GM23338 (cell line): ENCODE data around the gene CD247. TPM values are rescaled to one million over a fixed set of nuclear protein-coding genes. Genes with fewer than 3 reads are reported as not detected.

Source experiments
- CREB1 ChIP-seq: fragments of 250-450 bp; sonication (Bioruptor Pico); IDR thresholded peaks from 2 replicates; pipeline ENCODE4 v1.5.0; 2020; ENCODE audit warnings: low read depth, mild to moderate bottlenecking, moderate library complexity
- EZH2 ChIP-seq: fragments of 200-600 bp; sonication (generic); IDR thresholded peaks from one replicate; pipeline ENCODE4 v1.8.0; 2017; ENCODE audit warnings: antibody characterized with exemption, mild to moderate bottlenecking, low read depth; ENCODE audit not compliant: unreplicated experiment
- EZH2phosphoT487 ChIP-seq: fragments of 200-600 bp; sonication (generic); IDR thresholded peaks from one replicate; pipeline ENCODE4 v1.8.1; 2018; ENCODE audit warnings: antibody characterized with exemption; ENCODE audit not compliant: unreplicated experiment
- JUNB ChIP-seq: IDR thresholded peaks from one replicate; pipeline ENCODE4 v1.6.1; 2016; ENCODE audit warnings: antibody characterized with exemption; ENCODE audit not compliant: unreplicated experiment
- ZNF114 ChIP-seq: fragments of 250-450 bp; sonication (Bioruptor Pico); IDR thresholded peaks from 2 replicates; pipeline ENCODE4 v1.5.0; 2020; ENCODE audit warnings: mild to moderate bottlenecking, moderate library complexity
- polyA plus RNA-seq: library from polyadenylated mRNA; unstranded; fragments of >200 nt; fragmentation: Nextera tagmentation; extraction: Ambion mirVana; gene quantifications from 2 replicates; pipeline ENCODE4 v1.2.1, GENCODE V29; 2016
- total RNA-seq: library from RNA; depleted of rRNA; stranded (reverse); fragments of >200 nt; shearing (Covaris generic); gene quantifications from 2 replicates; pipeline ENCODE4 v1.2.3, GENCODE V29; 2014
- TF ChIP-seq, protein P1 (sequence below): fragments of 250-450 bp; sonication (Bioruptor Pico); IDR thresholded peaks from 2 replicates; pipeline ENCODE4 v1.5.0; 2020; ENCODE audit warnings: mild to moderate bottlenecking, moderate library complexity
- TF ChIP-seq, protein P2 (sequence below): IDR thresholded peaks from one replicate; pipeline ENCODE4 v1.6.1; 2018; ENCODE audit warnings: antibody characterized with exemption; ENCODE audit not compliant: unreplicated experiment

CD247 gene
- total and polyA plus RNA-seq, 2 experiments from 2014 or later, result 1.2 to 1.4 TPM

DNA sequence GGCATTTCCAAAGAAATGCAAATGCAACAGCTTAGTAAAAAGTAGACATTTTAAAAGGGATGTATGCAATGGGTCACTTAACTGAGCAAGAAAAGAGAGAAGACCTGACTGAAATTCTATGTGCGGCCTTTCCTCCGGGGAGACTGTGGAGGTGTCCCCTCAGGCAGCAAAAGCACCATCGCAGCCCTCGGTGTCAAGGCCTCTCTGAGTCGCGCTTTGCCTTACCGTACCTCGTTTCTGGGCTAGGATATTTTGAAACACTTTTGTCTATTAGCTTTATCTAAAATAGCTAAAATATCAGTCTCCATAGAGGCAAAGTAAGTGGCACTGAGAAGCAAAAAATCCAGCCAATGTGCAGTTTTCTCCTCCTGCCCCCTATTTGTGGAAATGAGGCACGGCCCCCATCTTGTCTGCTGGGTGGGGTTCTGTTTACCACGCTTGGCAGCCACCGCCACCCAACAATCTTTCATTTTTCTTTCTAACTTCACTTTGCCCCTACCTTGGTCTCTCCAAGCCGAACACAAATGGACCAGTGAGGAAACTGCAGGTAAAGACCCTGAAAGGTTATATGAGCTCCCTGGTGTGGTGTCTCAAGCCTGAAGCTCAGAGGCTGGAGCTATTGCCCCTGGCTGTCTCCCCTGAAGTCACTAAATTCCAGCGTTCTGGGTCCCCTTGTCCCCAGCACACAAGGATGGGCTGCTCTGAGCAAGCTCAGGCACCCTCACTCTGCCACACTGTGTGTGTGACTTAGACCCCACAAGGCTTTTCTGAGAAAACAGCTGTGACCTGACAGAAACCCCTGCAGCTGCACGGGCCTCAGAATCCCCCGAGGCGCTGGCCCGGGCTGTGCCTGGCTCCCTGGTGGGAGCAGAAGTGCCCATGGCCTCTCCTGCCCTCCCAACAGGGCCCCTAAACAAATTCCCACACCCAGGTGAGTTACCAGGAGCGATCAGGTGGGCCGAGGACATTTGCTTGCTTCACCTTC, 1.6 kb downstream of the CD247 start (continued):
- TF ChIP-seq, protein P1, sequence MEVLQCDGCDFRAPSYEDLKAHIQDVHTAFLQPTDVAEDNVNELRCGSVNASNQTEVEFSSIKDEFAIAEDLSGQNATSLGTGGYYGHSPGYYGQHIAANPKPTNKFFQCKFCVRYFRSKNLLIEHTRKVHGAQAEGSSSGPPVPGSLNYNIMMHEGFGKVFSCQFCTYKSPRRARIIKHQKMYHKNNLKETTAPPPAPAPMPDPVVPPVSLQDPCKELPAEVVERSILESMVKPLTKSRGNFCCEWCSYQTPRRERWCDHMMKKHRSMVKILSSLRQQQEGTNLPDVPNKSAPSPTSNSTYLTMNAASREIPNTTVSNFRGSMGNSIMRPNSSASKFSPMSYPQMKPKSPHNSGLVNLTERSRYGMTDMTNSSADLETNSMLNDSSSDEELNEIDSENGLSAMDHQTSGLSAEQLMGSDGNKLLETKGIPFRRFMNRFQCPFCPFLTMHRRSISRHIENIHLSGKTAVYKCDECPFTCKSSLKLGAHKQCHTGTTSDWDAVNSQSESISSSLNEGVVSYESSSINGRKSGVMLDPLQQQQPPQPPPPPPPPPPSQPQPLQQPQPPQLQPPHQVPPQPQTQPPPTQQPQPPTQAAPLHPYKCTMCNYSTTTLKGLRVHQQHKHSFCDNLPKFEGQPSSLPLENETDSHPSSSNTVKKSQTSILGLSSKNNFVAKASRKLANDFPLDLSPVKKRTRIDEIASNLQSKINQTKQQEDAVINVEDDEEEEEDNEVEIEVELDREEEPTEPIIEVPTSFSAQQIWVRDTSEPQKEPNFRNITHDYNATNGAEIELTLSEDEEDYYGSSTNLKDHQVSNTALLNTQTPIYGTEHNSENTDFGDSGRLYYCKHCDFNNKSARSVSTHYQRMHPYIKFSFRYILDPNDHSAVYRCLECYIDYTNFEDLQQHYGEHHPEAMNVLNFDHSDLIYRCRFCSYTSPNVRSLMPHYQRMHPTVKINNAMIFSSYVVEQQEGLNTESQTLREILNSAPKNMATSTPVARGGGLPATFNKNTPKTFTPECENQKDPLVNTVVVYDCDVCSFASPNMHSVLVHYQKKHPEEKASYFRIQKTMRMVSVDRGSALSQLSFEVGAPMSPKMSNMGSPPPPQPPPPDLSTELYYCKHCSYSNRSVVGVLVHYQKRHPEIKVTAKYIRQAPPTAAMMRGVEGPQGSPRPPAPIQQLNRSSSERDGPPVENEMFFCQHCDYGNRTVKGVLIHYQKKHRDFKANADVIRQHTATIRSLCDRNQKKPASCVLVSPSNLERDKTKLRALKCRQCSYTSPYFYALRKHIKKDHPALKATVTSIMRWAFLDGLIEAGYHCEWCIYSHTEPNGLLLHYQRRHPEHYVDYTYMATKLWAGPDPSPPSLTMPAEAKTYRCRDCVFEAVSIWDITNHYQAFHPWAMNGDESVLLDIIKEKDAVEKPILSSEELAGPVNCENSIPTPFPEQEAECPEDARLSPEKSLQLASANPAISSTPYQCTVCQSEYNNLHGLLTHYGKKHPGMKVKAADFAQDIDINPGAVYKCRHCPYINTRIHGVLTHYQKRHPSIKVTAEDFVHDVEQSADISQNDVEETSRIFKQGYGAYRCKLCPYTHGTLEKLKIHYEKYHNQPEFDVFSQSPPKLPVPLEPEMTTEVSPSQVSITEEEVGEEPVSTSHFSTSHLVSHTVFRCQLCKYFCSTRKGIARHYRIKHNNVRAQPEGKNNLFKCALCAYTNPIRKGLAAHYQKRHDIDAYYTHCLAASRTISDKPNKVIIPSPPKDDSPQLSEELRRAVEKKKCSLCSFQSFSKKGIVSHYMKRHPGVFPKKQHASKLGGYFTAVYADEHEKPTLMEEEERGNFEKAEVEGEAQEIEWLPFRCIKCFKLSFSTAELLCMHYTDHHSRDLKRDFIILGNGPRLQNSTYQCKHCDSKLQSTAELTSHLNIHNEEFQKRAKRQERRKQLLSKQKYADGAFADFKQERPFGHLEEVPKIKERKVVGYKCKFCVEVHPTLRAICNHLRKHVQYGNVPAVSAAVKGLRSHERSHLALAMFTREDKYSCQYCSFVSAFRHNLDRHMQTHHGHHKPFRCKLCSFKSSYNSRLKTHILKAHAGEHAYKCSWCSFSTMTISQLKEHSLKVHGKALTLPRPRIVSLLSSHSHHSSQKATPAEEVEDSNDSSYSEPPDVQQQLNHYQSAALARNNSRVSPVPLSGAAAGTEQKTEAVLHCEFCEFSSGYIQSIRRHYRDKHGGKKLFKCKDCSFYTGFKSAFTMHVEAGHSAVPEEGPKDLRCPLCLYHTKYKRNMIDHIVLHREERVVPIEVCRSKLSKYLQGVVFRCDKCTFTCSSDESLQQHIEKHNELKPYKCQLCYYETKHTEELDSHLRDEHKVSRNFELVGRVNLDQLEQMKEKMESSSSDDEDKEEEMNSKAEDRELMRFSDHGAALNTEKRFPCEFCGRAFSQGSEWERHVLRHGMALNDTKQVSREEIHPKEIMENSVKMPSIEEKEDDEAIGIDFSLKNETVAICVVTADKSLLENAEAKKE (CRISPR knock-in tag), result no peak
- TF ChIP-seq EZH2phosphoT487, result no peak
- no peak for TF ChIP-seq CREB1
- TF ChIP-seq, protein P2, sequence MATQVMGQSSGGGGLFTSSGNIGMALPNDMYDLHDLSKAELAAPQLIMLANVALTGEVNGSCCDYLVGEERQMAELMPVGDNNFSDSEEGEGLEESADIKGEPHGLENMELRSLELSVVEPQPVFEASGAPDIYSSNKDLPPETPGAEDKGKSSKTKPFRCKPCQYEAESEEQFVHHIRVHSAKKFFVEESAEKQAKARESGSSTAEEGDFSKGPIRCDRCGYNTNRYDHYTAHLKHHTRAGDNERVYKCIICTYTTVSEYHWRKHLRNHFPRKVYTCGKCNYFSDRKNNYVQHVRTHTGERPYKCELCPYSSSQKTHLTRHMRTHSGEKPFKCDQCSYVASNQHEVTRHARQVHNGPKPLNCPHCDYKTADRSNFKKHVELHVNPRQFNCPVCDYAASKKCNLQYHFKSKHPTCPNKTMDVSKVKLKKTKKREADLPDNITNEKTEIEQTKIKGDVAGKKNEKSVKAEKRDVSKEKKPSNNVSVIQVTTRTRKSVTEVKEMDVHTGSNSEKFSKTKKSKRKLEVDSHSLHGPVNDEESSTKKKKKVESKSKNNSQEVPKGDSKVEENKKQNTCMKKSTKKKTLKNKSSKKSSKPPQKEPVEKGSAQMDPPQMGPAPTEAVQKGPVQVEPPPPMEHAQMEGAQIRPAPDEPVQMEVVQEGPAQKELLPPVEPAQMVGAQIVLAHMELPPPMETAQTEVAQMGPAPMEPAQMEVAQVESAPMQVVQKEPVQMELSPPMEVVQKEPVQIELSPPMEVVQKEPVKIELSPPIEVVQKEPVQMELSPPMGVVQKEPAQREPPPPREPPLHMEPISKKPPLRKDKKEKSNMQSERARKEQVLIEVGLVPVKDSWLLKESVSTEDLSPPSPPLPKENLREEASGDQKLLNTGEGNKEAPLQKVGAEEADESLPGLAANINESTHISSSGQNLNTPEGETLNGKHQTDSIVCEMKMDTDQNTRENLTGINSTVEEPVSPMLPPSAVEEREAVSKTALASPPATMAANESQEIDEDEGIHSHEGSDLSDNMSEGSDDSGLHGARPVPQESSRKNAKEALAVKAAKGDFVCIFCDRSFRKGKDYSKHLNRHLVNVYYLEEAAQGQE, result no peak
- no peak for TF ChIP-seq EZH2
- no peak for TF ChIP-seq ZNF114 (CRISPR knock-in tag)
- no peak for TF ChIP-seq JUNB
